Ishikawa (cell line): ENCODE results near the gene TAOK2.

Experiments
- RAD21 ChIP-seq: IDR thresholded peaks from 2 replicates; pipeline ENCODE4 v1.6.1; 2012; ENCODE audit warnings: low read depth
- TF ChIP-seq, protein P1 (sequence below): IDR thresholded peaks from 2 replicates; pipeline ENCODE4 v1.6.1; 2012

DNA sequence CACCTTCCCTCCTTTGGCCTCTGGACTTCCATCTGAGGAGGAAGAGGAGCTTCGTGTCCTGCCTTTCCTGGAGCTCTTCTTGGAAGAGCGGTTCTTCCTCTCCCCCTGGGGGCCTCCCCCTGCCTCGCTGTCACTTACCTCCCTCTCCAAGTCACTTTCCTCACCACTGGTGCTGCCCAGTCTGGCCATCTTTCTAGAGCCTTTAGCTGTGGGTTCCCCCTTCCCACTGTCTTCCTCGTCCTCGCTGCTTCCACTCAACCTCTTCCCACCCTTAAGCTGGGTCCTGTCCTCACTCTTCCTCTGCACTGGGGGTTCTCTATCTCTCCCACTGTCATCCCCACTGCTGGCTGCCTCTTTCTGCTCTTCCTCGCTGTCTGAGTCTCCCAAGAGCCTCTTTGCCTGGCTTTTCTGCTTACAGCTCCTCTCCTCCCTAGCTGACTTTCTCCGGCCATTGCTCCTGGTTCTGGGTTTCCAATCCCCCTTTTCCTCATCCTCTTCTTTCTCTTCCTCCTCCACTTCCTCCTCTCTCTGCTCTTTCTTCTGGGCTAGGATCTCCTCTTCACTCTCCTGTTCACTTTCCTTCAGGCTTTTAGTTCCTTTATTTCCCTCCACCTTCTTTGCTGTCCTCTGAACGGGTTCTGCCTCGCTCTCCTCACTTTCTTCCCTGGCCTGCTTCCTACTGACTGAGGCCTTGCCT is 20.4 kb downstream of the TAOK2 start:
- no peak for TF ChIP-seq RAD21
- TF ChIP-seq, protein P1, sequence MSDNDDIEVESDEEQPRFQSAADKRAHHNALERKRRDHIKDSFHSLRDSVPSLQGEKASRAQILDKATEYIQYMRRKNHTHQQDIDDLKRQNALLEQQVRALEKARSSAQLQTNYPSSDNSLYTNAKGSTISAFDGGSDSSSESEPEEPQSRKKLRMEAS = no peak
